Measurements from ENCODE around the gene LGALS9.

Gene LGALS9

DNA sequence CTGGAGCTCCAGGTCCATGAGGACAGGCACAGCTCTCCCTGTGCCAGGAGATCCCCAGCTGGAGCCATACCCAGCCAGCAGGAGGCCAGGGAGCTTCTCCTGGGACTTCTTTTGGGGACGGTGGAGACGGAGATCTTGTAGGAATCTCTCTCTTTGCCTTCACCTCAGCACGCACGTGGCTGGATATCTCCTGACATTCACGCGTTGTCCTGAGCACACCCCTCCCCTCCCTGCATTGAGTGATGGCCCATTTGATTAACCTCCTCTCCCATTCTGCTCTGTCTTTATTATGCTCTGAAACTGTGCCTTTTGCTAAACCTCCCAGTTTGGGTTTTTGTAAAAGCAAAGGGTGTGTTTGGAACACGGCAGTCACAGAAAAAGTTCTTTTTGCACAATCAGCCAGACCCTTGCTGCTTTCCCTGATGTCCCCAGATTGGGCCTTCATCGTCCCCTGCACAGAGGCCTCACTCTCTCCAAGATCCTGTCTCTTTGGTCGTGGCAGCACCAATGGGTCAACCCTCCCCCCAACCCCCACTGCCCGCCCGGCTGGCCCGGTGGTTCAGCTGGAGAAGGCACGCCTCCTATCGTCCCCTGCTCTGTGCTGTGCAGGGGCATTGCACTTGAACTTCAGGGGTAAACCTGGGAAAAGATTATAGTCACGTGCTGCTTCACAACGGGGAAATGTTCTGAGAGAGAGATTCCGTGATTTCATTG lies 32.5 kb upstream of the LGALS9 start:
- no peaks in the 10 kb centered on the region for H3K9me3 Mint-ChIP-seq
- peaks cover 42% of the 10 kb centered on the region for H3K36me3 Mint-ChIP-seq
- ATAC-seq = no peak
- no peaks in the 10 kb centered on the region for H3K27me3 Mint-ChIP-seq
- peaks cover 16% of the 10 kb centered on the region for H3K4me1 Mint-ChIP-seq
- H3K27ac Mint-ChIP-seq = no peak overlapping the region
- no peak overlapping the region for H3K4me3 Mint-ChIP-seq

DNA sequence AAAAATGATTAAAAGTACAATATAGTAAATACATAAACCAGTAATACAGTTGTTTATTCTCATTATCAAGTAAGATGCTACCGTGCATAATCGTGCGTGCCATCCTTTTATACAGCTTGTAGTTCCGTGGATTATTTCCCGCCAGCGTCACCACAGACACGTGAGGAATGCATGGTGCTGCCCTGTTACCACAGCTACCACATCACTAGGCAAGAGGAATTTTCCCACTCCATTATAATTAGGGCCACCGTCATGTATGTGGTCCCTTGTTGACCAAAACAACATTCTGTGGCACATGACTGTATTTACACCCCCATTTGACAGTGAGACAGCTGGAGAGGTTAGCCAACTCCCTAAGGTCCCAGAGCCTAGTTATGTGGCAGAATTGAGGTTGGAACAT lies 30.5 kb upstream of the LGALS9 start:
- Mint-ChIP-seq H3K36me3 (peaks cover 30% of the 10 kb centered on the region), H3K27ac (no peak overlapping the region), H3K4me1 (peaks cover 16% of the 10 kb centered on the region), H3K27me3 (no peaks in the 10 kb centered on the region), H3K4me3 (no peak overlapping the region), H3K9me3 (no peaks in the 10 kb centered on the region)
- ATAC-seq = no peak

DNA sequence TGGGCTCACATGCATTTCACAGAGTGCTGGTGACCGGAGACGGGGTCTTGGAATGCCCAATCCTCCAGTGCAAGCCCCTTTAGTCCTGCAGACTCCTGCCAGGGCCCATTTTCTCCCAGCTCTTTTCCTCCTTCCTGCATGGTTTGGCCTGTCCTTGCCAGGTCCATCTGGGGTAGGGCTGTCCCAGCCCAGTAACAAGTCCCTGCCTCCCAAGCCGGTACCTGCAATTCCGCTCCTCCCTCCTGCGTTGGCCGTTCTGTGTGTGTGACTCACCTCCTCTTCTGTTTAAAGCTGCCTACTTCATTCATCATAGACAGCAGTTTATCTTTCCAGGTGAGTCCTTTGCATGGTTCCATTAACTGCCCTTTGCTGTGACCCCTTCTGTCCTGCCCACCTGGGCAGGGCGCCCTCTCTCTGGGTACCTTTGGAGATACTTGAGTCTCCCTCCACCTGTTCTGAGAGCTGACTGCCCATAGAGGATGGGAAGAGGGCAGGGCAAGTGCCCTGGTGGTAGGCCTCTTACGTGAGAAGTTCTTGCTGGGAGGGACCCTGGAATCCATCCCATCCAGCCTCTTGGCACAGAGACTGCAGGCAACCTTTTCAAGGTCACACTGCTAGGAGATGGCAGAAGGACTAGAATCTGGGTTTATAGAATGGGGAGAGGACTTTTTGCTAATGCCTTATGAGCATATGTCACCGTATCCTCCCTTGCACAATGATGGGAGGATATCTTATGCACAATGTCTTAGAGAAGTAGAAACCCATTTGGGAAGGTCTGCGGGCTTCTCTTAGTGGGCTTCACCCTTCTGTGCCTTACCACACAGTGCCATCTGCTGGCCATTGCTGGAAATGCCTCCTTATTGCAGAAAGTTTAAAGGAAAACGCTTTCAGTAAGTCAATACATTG lies 29.7 kb upstream of the LGALS9 start:
- H3K27me3 Mint-ChIP-seq = no peaks in the 10 kb centered on the region
- no peak overlapping the region for H3K27ac Mint-ChIP-seq
- no peaks in the 10 kb centered on the region for H3K9me3 Mint-ChIP-seq
- no peak overlapping the region for H3K4me3 Mint-ChIP-seq
- ATAC-seq = no peak
- H3K4me1 Mint-ChIP-seq = peaks cover 16% of the 10 kb centered on the region
- H3K36me3 Mint-ChIP-seq = peaks cover 37% of the 10 kb centered on the region

DNA sequence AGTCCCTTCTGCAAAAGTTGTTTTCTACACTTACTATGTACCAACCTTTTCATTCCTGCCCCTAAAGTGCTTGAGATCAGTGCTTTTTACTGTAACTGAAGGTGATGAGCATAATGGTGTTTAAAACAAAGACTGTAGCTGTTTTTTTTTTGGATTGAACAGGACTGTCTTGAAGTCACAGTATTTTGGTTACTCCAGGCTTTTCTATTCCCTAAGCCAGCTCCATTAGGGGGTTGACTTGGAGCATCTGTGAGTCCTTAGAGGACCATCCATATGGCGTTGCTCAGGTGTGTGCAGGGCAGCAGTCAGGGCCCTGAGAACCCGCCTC lies 29.0 kb upstream of the LGALS9 start:
- Mint-ChIP-seq H3K27me3 (no peaks in the 10 kb centered on the region), H3K9me3 (no peaks in the 10 kb centered on the region), H3K4me3 (no peak overlapping the region), H3K27ac (no peak overlapping the region), H3K36me3 (peaks cover 35% of the 10 kb centered on the region), H3K4me1 (peaks cover 16% of the 10 kb centered on the region)
- ATAC-seq = no peak

- H3K36me3 Mint-ChIP-seq = peaks cover 27% of the 10 kb centered on the region
Measured at GRCh38 chr17:27602721-27603420, 28.1 kb upstream of the LGALS9 start.

DNA sequence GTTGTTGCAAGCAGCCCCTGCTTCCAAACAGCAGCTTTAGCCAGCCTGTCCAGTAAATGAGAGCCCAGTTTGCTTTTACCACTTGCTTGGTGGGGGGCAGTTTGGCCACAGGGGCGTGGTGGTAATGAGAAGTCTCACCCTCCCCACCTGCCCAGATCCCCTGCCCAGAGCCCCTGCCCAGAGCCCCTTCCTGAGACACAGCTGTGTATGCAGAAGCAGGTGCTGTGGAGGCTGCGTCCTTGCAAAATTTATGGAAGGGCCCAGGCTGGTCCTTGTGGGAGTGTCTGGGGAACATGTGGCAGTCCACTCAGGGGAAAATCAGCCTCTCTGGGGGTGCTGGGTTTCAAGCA lies 27.6 kb upstream of the LGALS9 start:
- peaks cover 16% of the 10 kb centered on the region for H3K4me1 Mint-ChIP-seq
- peaks cover 25% of the 10 kb centered on the region for H3K36me3 Mint-ChIP-seq
- ATAC-seq = no peak
- no peak overlapping the region for H3K27ac Mint-ChIP-seq
- H3K27me3 Mint-ChIP-seq = no peaks in the 10 kb centered on the region
- no peak overlapping the region for H3K4me3 Mint-ChIP-seq
- no peaks in the 10 kb centered on the region for H3K9me3 Mint-ChIP-seq

More at GRCh38 chr17:27602721-27603420, 28.1 kb upstream of the LGALS9 start:
- no peak overlapping the region for H3K27ac Mint-ChIP-seq
- no peaks in the 10 kb centered on the region for H3K27me3 Mint-ChIP-seq
- no peaks in the 10 kb centered on the region for H3K9me3 Mint-ChIP-seq
- peaks cover 16% of the 10 kb centered on the region for H3K4me1 Mint-ChIP-seq
- no peak overlapping the region for H3K4me3 Mint-ChIP-seq
- peak; percentile 67 for ATAC-seq

DNA sequence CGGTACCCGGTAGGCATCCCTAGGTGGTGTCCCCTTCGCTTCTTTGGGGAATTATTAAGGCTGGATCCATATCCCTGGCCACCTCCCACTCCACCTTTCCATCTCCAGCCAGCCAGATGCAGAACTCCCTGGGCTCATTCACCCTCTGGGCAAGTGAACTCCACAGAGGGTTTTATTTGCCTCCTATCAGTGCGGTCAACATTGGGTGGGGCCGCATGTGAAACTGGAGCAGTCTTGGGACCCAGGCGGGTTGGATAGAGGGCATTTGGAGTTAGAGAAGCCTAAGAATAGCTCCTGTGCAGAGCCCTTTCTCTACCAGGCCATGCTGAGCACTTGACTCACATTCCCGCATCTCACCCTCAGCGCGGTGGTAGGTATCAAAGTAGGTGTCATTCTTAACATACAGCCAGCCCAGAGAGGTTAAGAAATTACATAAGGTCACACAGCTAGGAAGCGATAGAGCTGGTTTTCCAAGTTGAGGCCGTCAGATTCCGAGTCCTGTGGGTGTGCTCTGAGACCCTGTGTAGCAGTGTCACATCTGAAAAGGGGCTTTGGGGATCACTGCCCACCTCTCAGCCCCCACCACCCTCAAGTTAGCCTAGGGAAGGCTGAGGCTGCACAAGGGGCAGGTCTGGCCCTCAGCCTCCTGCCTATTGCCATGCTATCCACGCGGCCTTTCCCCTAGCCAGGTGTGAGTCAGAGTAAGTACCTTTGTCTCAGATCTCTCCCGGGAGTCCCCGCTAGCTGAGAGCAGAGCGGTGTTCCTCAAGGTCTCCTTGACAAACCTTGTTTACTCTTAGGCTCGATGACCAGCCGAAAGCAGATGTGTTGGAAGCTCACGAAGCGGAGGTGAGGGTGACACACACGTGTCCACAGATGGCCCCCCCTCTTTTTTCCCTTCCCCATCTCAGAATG lies 26.9 kb upstream of the LGALS9 start:
- H3K4me1 Mint-ChIP-seq = peaks cover 16% of the 10 kb centered on the region
- no peak overlapping the region for H3K27ac Mint-ChIP-seq
- peaks cover 25% of the 10 kb centered on the region for H3K36me3 Mint-ChIP-seq
- no peaks in the 10 kb centered on the region for H3K27me3 Mint-ChIP-seq
- ATAC-seq = no peak
- H3K4me3 Mint-ChIP-seq = no peak overlapping the region
- no peaks in the 10 kb centered on the region for H3K9me3 Mint-ChIP-seq

- H3K4me3 Mint-ChIP-seq = no peak overlapping the region
- H3K27ac Mint-ChIP-seq = no peak overlapping the region
- peaks cover 31% of the 10 kb centered on the region for H3K36me3 Mint-ChIP-seq
- no peaks in the 10 kb centered on the region for H3K9me3 Mint-ChIP-seq
- ATAC-seq = no peak
- H3K27me3 Mint-ChIP-seq = no peaks in the 10 kb centered on the region
- peaks cover 10% of the 10 kb centered on the region for H3K4me1 Mint-ChIP-seq
Measured at GRCh38 chr17:27605409-27605808, 25.6 kb upstream of the LGALS9 start.

- H3K36me3 Mint-ChIP-seq = peaks cover 38% of the 10 kb centered on the region
- no peak for ATAC-seq
- no peaks in the 10 kb centered on the region for H3K27me3 Mint-ChIP-seq
- no peak overlapping the region for H3K27ac Mint-ChIP-seq
- H3K9me3 Mint-ChIP-seq = no peaks in the 10 kb centered on the region
- peaks cover 8% of the 10 kb centered on the region for H3K4me1 Mint-ChIP-seq
- no peak overlapping the region for H3K4me3 Mint-ChIP-seq
Measured at GRCh38 chr17:27607521-27608091, 23.4 kb upstream of the LGALS9 start.

DNA sequence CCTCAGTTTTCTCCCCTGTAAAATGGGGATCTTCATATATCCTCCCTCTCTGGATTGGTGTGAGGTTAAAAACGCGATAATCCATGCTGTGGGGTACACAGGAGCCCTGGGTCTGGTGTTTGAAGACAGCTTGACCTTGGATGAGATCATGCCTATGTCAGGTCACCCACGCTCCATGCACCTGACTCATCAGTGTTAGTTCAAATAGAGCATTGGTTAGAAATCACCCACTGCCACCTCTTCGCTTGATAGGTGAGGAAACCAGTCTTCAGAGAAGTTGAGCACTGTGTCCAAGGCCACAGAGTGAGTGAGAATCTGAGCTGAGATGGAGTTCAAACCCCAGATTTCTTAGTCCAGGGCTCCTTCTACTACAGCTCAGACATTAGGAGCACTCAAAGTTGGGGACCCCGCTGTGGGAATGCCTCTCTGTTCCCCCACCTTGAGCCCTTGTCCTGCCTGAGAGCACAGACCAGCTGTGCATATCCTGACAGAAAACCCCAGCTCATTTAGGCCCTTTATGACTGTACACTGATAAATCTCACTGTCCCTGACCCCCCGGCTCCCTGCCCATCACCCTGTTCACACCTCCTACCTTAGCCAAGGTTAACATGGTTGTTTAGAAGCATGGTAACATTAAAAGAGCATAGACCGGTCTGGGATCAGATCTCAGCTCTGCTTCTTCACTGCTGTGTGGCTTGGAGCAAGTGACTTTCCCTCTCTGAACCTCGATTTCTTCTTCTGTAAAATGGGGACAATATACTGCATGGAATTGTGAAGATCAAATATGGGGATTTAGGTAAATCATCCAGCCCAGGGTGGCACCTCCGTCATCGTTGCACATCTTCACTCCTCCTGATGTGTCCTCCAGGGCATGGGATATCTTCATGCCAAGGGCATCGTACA lies 22.4 kb upstream of the LGALS9 start:
- no peaks in the 10 kb centered on the region for H3K9me3 Mint-ChIP-seq
- peaks cover 43% of the 10 kb centered on the region for H3K36me3 Mint-ChIP-seq
- H3K27ac Mint-ChIP-seq = no peak overlapping the region
- H3K4me1 Mint-ChIP-seq = no peaks in the 10 kb centered on the region
- H3K4me3 Mint-ChIP-seq = no peak overlapping the region
- no peak for ATAC-seq
- H3K27me3 Mint-ChIP-seq = no peaks in the 10 kb centered on the region

- Mint-ChIP-seq H3K27ac (no peak overlapping the region), H3K36me3 (peaks cover 54% of the 10 kb centered on the region), H3K4me3 (no peak overlapping the region), H3K4me1 (no peaks in the 10 kb centered on the region), H3K9me3 (no peaks in the 10 kb centered on the region), H3K27me3 (no peaks in the 10 kb centered on the region)
- no peak for ATAC-seq
Measured at GRCh38 chr17:27609611-27610303, 21.2 kb upstream of the LGALS9 start.

DNA sequence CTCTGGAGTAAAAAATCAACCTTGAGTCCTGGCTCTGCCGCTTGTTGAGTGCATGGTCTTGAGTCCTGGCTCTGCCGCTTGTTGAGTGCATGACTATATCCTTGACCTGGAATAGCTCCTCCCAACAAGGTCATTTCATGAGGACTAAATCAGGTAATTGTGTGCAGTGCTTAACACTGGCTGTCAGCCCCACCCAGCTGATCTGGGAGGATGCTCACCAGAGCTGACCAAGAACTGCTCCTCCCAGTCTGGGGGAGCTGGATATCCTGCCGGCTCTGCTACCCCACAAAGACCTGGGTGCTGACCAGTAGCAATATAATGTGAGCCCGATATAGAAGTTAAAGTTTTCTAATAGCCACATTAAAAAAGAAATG lies 20.7 kb upstream of the LGALS9 start:
- no peaks in the 10 kb centered on the region for H3K9me3 Mint-ChIP-seq
- no peaks in the 10 kb centered on the region for H3K27me3 Mint-ChIP-seq
- no peak for ATAC-seq
- H3K4me1 Mint-ChIP-seq = no peaks in the 10 kb centered on the region
- H3K27ac Mint-ChIP-seq = no peak overlapping the region
- H3K36me3 Mint-ChIP-seq = peaks cover 59% of the 10 kb centered on the region
- H3K4me3 Mint-ChIP-seq = no peak overlapping the region

GRCh38 chr17:27612160-27612770 lies 18.7 kb upstream of the LGALS9 start:
- no peak for ATAC-seq
- H3K27me3 Mint-ChIP-seq = no peaks in the 10 kb centered on the region
- peak overlapping the region; percentile 56 for H3K27ac Mint-ChIP-seq
- H3K4me1 Mint-ChIP-seq = peaks cover 7% of the 10 kb centered on the region
- peaks cover 69% of the 10 kb centered on the region for H3K36me3 Mint-ChIP-seq
- H3K9me3 Mint-ChIP-seq = no peaks in the 10 kb centered on the region
- H3K4me3 Mint-ChIP-seq = no peak overlapping the region
